ENCODE results near the gene DMRT1.
"Not testable (repeated sequence)": the region's sequence is repeated elsewhere in the genome, so short reads cannot be mapped to it uniquely, and the experiment has no call there.

The DMRT1 gene

DNA sequence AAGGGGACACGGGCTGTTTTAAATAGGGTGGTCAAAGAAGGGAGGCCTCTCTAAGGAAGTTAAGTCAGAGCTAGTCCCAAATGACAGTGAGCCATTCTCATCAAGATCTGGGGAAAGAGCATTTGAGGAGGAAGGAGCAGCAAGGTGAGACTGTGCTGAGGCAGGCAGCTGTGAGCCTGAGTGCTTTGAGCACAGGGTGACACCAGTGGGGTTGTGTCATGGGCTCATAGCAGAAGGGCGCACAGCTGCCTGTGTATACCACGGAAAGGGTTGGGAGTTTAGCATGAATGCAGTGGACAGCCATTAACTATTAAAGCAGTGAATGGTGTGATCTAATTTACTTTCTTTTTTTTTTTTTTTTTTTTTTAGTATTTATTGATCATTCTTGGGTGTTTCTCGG is 19.2 kb downstream of the DMRT1 start:
- FAIRE-seq, result no peak

DNA sequence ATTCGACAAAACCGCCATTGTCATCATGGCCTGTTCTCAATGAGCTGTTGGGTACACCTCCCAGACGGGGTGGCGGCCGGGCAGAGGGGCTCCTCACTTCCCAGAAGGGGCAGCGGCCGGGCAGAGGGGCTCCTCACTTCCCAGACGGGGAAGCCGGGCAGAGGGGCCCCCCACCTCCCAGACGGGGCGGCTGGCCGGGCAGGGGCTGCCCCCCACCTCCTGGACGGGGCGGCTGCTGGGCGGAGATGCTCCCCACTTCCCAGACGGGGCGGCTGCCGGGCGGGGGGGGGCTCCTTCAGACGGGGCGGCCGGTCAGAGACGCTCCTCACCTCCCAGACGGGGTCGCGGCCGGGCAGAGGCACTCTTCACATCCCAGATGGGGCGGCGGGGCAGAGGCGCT is 20.0 kb downstream of the DMRT1 start:
- FAIRE-seq, result not testable (repeated sequence)

DNA sequence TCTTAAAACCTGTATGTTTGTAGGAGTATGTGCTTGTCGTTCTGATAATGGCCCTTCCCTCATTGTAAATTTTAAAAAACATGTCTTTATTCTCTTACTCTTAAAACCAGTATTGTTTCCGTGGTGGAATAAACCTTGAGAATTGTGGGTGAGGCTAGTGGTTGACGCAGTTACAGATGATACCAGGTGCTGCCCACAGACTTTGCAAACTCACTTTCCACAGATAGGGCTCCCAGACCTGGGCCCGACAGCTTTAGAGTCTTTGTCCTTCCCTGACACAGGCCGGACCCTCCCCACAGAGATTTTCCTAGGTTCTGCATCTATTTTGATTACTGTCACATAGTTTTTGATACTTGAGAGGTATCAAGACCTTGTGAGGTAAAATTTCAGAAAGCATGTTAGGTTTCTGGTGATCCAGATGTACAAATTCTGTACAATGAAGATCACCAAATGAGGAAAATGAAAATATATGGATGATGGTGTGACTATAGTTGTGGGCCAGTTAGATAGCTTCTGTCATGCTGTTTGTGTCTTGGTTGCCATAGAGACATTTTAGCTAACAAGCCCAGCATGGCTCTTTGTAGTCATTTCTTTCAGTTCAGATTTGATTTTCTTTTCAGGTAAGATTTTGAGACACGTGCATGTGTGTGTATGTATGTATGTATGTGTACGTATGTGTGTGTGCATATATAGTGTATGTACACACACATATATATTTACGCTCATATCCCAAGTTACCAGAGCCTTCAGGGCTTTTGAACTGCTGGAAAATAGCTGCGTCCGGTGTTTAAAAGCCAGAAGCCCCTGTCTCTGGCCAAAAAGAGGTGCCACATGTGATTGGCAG is 33.8 kb downstream of the DMRT1 start:
- FAIRE-seq, result no peak

DNA sequence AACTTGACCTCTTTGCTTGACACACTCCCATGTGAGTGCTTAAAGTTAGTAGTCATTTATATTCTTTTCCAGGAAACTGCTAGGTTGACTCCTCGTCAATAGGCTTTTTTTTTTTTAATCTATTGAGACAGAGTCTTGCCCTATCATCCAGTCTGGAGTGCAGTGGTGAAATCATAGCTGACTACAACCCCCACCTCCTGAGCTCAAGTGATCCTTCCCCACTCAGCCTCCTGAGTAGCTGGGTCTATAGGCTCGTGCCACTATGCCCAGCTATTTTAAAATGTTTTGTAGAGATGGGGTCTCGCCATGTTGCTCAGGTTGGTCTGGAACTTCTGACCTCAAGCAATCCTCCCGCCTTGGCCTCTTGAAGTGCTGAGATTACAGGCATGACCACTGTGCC is 34.9 kb downstream of the DMRT1 start:
- no peak for FAIRE-seq

DNA sequence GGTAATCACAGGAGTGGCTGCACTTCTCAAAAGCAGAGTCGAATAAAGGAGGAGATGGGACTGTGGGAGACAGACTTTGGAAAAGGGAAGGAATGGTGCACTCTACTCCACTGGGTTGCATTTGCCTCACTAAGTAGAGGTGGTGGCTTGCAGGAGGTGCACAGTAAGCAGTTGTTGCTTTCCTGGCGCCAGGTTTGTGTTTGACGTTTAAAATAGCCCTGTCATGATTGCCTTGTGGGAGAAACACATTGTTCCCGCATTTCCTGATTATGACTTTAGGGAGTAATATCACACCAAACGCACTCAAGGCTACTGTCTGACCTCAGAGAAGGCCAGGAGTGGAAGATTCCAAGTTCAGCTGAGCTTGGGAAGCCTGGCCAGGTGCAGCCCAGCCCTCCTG is 36.7 kb downstream of the DMRT1 start:
- FAIRE-seq, result no peak

DNA sequence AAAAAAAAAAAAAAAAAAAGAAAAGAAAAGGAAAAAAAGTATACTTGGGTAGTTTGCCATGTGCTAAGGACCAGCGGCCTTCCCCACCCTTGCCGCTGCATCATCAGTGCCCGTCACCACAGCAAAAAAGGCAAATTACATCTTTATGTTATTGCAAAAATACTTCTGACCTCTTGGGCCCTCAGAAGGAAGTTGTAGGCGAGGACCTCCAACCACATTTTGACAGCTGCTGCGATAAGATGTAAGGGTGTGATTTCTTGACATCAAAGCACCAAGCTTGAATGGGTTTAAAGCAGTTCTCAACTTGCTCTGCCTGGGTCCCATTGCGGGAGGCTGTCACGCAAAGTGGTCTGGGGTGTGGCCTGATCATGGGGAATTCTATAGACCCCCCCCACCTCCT is 39.2 kb downstream of the DMRT1 start:
- no peak for FAIRE-seq

DNA sequence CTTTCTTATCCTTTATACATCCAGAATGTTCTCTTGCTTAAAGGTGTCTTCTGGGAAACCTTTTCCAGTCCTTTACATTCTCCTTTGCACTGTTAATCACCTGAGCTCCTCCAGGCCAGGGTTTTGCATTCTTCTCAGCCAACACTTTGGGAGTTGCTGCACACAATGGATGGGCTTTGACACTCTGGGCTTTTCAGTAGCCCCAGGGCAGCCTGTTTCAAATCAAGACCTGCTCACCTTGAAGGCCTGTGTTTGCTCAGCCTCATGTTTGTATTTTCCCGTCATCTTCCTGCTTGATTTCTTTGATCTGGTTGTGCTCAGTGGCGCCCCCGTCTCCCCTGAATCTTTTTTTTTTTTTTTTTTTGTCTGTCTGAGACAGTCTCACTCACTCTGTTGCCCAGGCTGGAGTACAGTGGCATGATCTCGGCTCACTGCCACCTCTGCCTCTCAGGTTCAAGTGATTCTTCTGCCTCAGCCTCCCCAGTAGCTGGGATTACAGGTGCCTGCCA is 41.0 kb downstream of the DMRT1 start:
- FAIRE-seq, result no peak

DNA sequence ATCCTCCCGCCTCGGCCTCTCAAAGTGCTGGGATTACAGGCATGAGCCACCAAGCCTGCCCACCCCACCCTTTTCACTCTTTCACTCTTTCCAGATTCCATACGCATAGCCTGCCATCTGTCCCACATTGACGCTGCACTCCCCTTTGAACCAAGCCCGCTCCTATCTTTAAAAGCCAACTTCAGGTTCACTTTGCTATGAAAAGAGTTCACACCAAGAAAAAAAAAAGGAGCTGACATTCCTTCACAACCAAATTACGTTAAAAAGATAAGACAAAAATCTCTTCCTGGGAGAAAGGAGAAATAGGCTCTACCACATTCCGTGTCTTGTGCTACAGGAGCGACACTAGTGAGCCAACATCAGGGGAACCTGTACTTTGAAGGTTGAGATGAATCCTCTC is 41.5 kb downstream of the DMRT1 start:
- FAIRE-seq, result no peak

DNA sequence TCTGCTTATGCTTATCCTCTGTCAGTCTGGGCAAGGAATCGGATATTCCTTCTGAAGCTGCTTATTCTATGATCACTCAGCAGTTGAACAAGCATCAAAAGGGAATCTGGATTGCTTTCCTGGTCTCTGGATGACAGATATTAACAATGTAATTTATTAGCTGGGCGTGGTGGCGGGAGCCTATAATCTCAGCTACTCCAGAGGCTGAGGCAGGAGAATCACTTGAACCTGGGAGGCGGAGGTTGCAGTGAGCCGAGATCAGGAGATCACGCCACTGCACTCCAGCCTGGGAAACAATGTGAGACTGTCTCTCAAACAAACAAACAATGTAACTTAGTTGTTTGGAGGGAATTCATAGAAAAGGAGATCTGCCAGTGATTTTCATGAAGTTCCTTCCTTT is 45.4 kb downstream of the DMRT1 start:
- no peak for FAIRE-seq

DNA sequence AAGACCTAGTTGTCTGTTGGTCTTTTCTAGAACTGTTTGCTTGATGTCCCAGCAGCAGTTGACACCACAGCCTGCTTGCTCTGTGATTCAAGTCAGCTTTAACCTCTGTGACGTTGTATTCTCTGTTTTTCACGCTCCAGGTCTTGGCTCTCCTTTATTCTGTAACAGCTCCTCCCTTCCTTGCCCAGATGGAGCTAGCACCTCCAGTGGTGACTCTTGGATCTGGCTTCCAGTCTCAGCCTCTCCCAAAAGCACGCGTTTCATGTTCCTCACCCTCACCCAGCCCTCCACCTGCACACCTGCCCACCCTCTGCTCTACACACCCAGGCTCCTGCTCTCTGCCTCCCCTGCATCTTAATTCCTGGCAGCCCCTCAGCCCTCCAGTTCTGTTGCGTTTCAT is 50.6 kb downstream of the DMRT1 start:
- no peak for FAIRE-seq

DNA sequence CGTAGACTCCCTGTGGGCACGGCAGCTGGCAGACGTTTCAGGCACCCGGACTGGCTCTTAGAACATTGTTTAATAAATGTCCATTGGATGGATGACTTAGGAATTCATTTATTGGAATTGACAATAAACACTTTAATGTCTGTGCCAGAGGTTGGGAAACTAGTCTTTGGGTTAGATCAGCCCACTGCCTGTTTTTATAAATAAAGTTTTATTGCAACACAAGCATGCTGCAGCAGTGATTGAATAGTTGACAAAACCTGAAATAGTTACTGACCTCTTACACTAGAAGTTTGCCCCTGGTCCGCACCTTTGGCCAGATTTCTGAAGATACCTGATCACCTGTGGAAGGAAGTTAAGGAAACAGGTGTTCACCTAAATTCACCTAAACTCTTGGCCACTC is 51.6 kb downstream of the DMRT1 start:
- FAIRE-seq, result no peak

DNA sequence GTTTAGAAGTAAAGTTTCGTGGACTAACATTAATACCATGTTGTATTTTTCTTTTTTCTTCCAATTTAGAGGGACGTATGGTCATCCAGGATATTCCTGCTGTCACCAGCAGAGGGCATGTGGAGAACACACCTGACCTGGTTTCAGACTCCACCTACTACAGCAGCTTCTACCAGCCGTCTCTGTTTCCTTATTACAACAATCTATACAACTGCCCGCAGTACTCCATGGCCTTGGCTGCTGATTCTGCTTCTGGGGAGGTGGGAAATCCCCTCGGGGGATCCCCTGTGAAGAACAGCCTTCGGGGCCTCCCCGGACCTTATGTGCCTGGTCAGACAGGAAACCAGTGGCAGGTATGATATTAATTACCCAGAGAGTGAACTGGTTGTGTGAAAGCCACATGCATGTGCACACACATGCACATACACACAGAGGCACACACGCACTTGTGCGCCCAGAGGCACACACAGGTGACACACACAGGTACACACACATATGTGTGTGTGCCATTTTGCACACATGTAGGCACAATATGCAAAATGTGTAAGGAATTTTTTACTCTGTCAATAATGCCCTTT is 52.4 kb downstream of the DMRT1 start:
- FAIRE-seq, result no peak

DNA sequence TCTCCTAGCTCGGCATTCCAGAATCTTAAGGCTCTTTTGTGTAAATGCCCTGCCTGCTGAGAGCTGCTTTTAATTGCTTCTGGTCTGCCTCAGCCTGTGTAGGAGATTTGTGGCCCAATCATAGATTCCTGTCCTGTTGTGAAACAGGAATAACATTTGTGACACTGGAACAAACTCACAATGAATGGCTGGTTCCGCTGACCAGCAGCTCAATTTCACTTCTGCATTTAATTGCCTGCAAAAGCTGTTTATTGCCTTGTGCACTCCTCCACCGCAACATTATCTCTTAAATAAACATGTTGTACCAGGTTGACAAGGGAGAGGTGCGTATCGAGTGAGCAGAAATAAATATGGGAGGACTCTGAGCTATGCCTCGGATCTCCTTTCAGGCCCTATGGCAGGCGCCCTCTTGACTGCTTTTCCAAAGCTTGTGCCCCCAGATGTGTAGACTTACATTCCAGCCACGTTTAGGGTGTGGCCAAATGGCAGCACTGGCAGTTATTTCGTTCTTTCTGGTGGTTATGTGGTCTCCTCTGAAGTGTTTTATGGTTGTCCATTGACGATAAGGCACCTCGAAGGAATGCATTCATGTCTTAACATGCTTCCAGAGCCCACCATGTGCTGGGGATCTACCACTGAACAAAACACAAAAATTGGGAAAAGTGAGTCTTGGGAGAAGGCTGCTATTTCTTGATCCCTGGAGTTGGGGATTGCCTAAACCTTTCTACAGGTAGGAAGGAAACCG is 58.1 kb downstream of the DMRT1 start:
- no peak for FAIRE-seq

DNA sequence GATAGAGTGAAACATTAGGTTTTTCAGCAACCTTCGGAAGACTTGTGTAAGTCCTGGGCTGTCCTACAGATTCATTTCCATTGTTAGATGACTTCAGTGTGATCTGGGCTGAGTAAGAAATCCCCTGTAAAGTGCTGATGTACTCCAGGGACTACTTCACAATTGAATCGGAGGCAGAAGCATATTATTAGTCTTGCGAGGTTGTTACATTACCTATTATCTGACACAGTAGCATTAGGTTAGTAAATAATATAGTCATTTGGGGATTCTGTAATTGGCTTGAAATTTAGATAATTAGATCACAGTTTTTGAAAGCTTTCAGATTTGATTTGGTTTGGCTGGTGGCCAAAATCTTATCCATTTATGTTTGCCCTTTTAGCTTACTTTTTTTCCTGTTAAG is 62.4 kb downstream of the DMRT1 start:
- FAIRE-seq, result no peak

DNA sequence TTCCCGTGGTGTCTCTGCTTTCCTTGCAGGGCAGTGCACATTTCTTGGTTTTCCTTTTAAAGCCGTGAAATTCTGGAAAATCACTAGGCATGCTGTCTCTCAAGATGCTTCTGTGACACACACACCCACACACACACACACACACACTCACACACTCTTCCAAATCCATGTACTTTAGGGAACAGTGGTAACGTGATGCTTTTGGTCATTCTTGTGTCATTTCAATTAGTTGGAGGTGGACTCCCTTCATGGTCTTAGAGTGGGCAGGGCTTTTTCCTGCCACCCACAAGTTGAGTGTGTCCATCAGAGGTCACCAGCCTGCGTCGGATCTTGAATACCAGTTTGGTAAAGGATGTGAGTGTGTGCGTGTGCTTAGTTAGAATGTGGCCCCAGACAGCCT is 64.4 kb downstream of the DMRT1 start:
- FAIRE-seq, result no peak

DNA sequence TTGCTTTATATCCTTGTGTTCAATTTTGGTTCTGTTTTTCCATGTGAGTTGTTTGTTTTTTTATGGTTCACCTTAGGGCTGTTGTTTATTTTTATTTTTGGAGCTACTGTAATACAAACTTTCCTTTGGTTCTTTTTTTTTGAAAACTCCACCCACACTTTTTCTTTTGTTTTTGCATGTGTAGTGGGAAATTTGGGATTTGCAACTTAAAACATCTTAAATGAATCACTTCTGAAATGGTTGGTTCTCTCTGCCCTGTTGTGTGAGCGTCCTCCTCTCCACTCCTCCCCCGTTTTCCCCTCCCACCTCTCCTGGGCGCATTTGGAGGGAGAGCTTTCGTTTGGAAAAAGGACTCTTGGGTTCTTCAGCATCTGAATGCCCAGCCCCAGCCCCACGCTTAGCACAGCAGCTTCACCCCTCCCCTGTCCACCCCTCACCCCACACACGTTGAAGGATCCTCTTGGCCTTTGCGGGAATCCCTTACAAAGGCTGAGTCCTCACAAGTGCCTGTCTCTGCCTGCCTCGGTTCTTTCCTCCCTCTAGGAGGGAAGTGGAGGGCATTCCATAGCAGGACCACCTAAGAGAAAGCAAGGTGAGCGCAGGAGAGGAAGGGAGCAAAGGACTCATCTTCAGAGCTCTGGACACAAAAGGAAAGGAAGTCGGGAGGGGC is 67.2 kb downstream of the DMRT1 start:
- no peak for FAIRE-seq

DNA sequence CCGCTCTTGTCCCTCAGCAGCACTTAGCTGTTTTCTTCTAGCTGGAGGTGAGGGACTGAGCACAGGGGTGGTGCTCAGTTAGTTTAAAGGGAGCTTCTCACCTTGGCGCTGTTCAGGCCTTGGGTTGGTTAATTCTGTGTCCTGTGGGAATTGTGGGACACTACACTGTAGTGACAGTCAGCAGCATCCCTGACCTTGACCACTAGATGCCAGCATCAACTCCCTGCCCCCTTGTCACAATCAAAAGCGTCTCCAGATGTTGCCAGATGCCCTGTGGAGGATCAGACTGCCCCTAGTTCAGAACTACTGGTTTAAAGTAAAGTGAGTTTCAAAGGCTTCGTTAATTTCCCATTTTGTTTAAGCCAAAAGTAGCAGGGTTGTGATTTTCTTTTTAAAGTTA is 69.5 kb downstream of the DMRT1 start:
- no peak for FAIRE-seq

DNA sequence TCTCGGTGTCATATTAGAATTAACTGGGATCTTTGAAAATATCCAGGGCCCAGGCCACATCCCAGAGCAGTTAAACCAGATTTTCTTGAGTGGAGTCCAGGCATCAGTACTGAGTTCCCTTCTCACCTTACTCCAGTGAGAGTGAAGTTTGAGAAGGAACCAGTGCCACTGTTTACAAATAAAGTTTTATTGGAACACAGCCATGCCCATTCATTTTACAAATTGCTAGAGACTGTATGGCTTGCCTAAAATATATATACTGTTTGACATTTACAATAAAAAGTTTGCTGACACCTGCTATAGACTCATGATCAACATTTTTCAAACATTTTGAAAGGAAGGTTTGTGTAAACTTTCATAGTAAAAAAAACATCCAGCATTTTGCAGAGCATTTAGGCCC is 71.3 kb downstream of the DMRT1 start:
- no peak for FAIRE-seq

DNA sequence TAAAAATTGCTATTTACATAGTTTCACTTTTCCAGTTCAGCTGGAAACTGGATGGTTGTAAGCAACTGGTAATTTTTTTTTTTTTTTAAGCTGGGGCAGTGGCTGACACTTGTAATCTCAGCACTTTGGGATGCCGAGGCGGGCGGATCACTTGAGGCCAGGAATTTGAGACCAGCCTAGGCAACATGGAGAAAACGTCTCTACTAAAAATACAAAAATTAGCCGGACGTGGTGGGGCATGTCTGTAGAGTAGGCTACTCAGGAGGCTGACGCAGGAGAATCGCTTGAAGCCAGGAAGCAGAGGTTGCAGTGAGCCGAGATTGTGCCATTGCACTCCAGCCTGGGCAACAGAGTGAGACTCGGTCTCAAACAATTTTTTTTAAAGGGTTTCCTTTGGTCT is 72.0 kb downstream of the DMRT1 start:
- FAIRE-seq, result not testable (repeated sequence)

DNA sequence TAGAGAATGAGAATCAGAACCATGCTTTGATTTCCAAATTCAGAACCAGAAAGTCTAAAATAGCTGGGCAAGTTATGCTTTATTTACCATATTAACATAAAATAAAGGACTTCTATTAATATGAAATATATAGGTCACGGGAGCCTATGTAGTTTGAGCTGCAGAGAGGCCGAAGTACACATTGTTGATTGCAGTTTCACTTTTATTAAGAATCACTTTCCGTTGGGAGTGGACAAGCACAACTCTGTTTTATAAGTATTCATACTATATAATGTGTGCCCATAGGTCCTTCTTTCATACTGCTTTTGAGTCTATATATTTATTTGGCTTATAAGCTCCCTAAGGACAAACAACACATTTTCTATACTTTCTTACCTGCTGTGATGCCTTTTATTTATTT is 76.2 kb downstream of the DMRT1 start:
- no peak for FAIRE-seq

DNA sequence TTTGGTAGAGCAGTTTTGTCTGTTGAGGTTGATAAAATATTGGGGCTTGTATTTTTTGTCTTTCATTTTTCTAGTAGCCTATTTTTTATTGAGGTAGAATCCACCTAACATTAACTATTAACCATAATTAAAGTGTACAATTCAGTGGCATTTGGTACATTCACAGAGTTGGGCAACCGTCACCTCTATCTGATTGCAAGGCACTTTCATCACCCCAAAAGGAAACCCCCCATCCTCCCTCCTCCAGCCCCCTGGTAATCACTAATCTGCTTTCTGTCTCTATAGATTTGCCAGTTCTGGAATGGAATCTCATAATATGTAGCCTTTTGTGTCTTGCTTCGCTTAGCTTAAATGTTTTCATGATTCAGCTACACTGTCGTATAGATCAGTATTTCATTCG is 79.4 kb downstream of the DMRT1 start:
- FAIRE-seq, result no peak

DNA sequence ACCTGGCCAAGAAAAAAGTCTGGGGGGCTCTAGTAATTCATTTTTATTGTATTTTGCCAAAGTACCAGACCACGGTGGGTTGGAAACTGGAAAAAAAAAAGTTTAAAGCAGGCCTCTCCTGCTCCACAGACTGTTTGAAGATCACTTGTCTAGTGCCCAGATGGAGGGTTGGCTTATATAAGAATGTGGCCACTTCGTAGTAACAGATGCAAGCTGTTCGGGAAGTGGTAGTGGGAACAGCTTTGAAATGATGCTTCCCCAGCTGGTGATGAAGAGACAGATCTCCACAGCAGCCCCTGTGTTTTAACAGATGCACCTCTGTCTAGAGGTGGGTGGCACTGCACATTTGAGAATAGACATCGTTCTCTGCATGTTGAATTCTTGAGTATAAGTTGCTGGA is 80.7 kb downstream of the DMRT1 start:
- no peak for FAIRE-seq

DNA sequence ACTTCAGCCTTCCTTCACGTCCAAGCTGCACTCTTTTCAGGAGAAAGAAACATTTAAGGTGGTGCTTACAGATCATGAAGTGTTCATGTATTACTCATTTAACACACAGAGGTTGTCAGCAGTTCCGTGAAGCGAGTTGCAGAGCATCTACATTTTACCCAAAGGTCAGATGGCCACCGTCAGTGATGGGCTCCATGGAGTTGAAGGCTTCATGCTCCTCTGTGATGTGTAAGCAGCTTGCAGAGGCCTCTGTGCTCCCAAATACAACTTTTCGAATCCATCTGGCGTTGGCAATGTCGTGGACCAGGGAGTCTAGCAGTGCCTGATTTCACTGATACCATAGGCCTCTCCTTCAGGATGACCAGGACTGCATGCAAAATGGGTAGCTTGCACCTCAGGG is 81.2 kb downstream of the DMRT1 start:
- no peak for FAIRE-seq

Measured in colon (tissue), 2 donors.